HUES48 (cell line): ENCODE results near the gene MED8.
"Not testable (repeated sequence)": the region's sequence is repeated elsewhere in the genome, so short reads cannot be mapped to it uniquely, and the experiment has no call there.

Experiments
- H3K27ac ChIP-seq: one replicate; pipeline ENCODE4 v1.7.0; 2013; ENCODE audit warnings: low read depth, low read length, inconsistent platforms
- H3K27me3 ChIP-seq: 2 replicates; pipeline ENCODE4 v1.6.1; 2013; ENCODE audit warnings: mild to moderate bottlenecking, low read length; ENCODE audit not compliant: control insufficient read depth, insufficient read depth
- H3K36me3 ChIP-seq: 2 replicates; pipeline ENCODE4 v1.6.1; 2013; ENCODE audit warnings: low read length; ENCODE audit not compliant: control insufficient read depth, insufficient read depth
- H3K4me1 ChIP-seq: 2 replicates; pipeline ENCODE4 v1.6.1; 2013; ENCODE audit warnings: mild to moderate bottlenecking, low read length; ENCODE audit not compliant: control insufficient read depth, insufficient read depth
- H3K4me3 ChIP-seq: 2 replicates; pipeline ENCODE4 v1.5.1; 2013; ENCODE audit warnings: mild to moderate bottlenecking, low read depth, low read length
- H3K9ac ChIP-seq: 2 replicates; pipeline ENCODE4 v1.6.1; 2013; ENCODE audit warnings: mild to moderate bottlenecking, low read depth, low read length, moderate library complexity
- H3K9me3 ChIP-seq: 2 replicates; pipeline ENCODE4 v1.6.1; 2013; ENCODE audit warnings: low read length; ENCODE audit not compliant: control insufficient read depth, insufficient read depth

Gene MED8

DNA sequence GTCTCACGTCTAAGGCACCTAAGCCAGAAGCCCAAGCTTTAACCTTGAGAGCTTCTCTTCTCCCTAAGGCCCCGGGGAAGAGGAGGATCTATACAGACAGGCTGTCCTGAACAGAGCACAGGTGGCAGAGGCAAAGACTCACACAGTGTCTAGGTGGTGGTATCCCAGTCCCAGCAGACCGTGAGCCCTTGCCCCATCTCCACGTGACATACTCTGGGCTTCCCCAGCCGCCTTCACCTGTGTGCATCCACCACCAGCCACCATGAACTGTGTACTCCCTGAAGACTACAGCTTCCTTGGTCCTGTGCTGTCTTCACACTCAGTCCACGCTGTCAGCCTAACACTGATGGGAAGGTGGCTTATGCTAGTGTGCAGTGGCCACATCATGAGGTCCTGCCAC, 31.8 kb upstream of the MED8 start:
- H3K4me3 ChIP-seq = no peak overlapping the region
- H3K27me3 ChIP-seq = no peaks in the 10 kb centered on the region
- no peak overlapping the region for H3K27ac ChIP-seq
- no peak overlapping the region for H3K9ac ChIP-seq
- peaks cover 83% of the 10 kb centered on the region for H3K36me3 ChIP-seq
- peaks cover 12% of the 10 kb centered on the region; the same call in 1 of the 2 replicates for H3K4me1 ChIP-seq
- no peaks in the 10 kb centered on the region for H3K9me3 ChIP-seq

DNA sequence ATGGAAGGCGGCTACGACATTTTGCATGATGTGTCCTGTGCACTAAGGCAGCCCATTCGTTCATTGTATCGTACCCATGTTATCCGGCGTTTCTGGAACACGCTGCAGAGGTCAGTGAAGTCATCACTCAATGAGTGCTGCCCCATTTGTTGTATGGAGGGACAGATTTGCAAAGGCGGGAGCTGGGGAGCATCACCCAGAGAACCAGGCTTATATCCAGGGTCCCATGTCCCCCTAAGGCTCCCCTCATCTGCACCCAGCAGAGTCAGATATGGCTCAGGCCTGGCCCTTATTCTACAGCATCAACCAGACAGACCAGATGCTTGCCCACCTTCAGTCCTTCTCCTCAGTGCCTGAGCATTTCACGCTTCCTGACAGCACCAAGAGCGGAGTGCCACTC, 31.3 kb upstream of the MED8 start:
- H3K27ac ChIP-seq = no peak overlapping the region
- H3K4me3 ChIP-seq = no peak overlapping the region
- H3K36me3 ChIP-seq = peaks cover 83% of the 10 kb centered on the region
- no peaks in the 10 kb centered on the region for H3K27me3 ChIP-seq
- H3K9ac ChIP-seq = no peak overlapping the region
- no peaks in the 10 kb centered on the region for H3K9me3 ChIP-seq
- H3K4me1 ChIP-seq = peaks cover 12% of the 10 kb centered on the region; the same call in 1 of the 2 replicates

DNA sequence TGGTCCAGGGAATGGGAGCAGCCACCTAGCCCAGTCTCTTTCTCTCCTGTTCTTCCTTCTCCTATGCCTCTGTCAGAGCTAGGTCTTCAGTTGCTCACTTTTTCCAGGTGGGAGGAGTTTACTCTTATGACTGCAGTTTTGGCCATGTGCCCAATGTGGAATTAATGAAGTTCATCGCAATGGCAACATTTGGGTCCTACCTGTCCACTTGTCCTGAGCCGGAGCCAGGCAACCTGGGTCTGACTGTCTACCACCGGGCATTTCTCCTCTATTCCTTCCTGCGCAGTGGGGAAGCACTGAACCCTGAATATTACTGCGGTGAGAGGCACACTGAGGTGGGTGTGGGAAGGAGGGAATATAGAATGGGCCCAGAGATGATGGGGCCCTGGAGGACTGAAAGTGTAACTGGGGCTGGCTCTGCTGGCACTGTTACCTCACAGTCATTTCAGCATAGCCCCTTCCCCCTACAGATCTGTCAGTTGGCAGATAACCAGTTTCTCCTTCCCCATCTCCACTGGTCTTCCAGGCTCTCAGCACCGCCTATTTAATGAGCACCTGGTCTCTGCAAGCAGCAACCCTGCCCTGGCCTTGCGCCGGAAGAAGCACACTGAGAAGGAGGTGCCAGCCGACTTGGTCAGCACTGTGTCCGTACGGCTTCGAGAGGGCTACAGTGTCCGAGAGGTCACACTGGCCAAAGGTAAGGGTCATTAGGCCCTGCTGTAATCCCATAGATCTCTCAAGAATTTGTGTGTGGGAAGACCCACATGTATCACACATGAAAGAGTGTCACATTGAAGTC, 30.2 kb upstream of the MED8 start:
- Histone ChIP-seq H3K4me1 (peaks cover 12% of the 10 kb centered on the region; the same call in 1 of the 2 replicates), H3K36me3 (peaks cover 79% of the 10 kb centered on the region), H3K4me3 (no peak overlapping the region), H3K27me3 (no peaks in the 10 kb centered on the region), H3K27ac (no peak overlapping the region), H3K9ac (no peak overlapping the region), H3K9me3 (no peaks in the 10 kb centered on the region)

DNA sequence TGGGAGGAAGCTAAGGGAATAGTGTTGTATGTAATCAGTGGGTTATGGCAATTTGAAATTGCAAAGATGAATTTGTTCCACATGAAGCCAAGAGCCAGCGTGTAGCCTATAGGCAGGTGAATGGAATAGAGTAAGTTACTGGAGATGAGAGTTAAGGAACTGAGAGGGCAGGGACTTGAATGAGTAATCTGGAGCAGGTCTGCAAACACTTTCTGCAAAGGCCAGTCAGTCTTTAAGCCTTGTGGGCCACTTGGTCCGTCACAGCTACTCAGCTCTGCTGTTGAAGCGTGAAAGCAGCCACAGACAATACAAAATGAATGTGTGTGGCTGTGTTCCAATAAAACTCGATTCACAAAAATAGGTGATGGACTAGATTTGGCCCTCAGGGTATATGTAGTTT, 29.3 kb upstream of the MED8 start:
- H3K36me3 ChIP-seq = peaks cover 70% of the 10 kb centered on the region
- no peaks in the 10 kb centered on the region for H3K27me3 ChIP-seq
- H3K27ac ChIP-seq = no peak overlapping the region
- no peaks in the 10 kb centered on the region for H3K9me3 ChIP-seq
- peaks cover 12% of the 10 kb centered on the region; the same call in 1 of the 2 replicates for H3K4me1 ChIP-seq
- H3K9ac ChIP-seq = no peak overlapping the region
- no peak overlapping the region for H3K4me3 ChIP-seq

DNA sequence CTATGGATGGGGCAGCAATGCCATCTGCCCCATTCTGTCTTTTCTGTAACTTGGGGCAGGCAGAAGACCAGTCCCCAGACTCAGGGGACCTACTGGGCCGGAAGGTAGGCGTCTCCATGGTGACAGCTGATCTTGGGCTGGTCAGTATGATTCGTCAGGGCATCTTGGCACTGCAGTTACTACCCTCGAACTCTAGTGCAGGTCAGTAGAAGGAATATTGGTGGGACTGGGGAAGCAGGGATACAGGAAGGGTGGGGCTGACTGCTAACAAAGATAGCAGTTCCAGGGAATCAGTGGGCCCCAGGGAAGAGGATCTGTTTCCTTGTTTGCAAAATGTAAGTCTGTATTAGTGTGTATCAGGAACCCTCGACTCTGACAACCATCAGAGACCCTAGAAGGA, 26.3 kb upstream of the MED8 start:
- no peaks in the 10 kb centered on the region for H3K9me3 ChIP-seq
- H3K27ac ChIP-seq = no peak overlapping the region
- H3K4me3 ChIP-seq = no peak overlapping the region
- peaks cover 54% of the 10 kb centered on the region for H3K36me3 ChIP-seq
- H3K27me3 ChIP-seq = no peaks in the 10 kb centered on the region
- 0 out of 2 replicates have a peak, but pooled peaks cover 4% of the 10 kb centered on the region for H3K4me1 ChIP-seq
- H3K9ac ChIP-seq = no peak overlapping the region

DNA sequence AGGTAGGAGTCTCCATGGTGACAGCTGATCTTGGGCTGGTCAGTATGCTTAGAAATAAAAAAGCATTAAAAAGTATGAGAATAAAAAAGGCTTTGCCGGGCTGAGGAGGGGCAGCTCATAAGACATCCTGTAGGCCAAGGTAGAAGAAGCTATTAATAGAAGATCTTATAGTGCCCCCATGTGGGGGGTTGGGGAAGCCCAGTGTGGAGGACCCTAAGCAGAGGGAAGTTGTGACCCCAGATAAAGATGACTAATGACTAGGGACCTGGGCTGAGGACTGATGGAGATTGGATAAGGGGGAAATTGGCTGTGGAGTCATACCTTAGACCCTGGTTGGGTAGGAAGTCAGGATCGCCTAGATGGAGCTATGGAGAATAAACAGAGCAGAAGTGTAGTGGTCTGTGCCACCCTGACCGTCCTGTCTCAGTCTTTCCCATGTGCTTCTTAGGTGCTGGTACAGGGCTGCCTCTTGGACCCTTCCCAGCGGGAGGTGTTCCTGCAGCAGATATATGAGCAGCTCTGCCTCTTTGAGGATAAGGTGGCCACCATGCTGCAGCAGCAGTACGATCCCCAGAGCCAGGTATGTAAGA, 25.1 kb upstream of the MED8 start:
- H3K9me3 ChIP-seq = no peaks in the 10 kb centered on the region
- no peaks in the 10 kb centered on the region for H3K27me3 ChIP-seq
- 0 out of 2 replicates have a peak, but pooled peaks cover 4% of the 10 kb centered on the region for H3K4me1 ChIP-seq
- H3K9ac ChIP-seq = no peak overlapping the region
- H3K36me3 ChIP-seq = peaks cover 42% of the 10 kb centered on the region
- H3K4me3 ChIP-seq = no peak overlapping the region
- no peak overlapping the region for H3K27ac ChIP-seq

DNA sequence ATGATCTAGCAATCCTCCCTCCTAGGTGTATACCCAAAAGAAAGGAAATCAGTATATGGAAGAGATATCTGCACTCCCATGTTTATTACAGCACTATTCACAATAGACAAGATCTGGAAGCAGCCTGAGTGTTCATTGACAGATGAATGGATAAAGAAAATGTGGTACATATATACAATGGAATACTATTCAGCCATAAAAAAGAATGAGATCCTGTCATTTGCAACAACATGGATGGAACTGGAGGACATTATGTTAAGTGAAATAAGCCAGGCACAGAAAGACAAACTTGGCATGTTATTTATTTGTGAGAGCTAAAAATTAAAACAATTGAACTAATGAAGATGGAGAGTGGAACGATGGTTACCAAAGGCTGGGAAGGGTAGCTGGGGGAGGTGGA, 23.8 kb upstream of the MED8 start:
- not testable (repeated sequence) for H3K4me1 ChIP-seq, H3K9me3 ChIP-seq, H3K27ac ChIP-seq, H3K4me3 ChIP-seq, H3K9ac ChIP-seq, H3K27me3 ChIP-seq
- H3K36me3 ChIP-seq = peaks cover 30% of the 10 kb centered on the region

DNA sequence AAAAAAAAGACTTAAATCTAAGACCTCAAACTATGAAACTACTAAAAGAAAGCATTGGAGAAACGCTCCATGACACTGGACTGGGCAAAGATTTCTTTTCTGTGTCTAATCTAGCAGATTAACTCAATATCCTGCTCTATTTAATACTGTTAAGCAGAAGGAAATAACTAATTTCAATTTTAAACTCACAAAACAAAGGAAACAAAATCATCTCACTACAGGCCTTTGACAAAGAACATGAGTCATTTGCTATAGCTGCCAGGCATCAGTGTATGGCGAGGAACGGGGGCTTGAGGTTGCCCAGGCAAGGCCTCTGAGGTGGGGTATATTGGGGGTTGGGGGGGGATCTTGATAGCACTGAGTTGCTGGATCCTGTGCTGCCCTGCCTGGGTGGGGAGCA, 21.0 kb upstream of the MED8 start:
- no peak overlapping the region for H3K4me3 ChIP-seq
- H3K27me3 ChIP-seq = no peaks in the 10 kb centered on the region
- H3K36me3 ChIP-seq = peaks cover 15% of the 10 kb centered on the region
- H3K9ac ChIP-seq = no peak overlapping the region
- H3K9me3 ChIP-seq = no peaks in the 10 kb centered on the region
- H3K27ac ChIP-seq = no peak overlapping the region
- no peaks in the 10 kb centered on the region for H3K4me1 ChIP-seq

DNA sequence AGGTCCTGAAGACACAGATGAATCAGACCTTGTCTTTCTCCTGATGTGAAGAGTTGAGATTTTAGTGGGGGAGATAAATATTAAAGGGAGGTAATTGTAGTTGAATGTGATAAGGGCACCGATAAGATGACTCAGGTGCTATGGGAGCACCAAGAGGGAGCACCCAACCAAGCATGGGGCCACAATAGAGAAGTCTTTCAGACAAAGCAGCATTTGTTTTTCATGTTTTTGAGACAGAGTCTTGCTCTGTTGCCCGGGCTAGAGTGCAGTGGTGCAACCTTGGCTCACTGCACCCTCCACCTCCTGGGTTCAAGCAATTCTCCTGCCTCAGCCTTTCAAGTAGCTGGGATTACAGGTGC, 16.3 kb upstream of the MED8 start:
- Histone ChIP-seq H3K4me1 (no peaks in the 10 kb centered on the region), H3K27me3 (no peaks in the 10 kb centered on the region), H3K9ac (no peak overlapping the region), H3K36me3 (peaks cover 31% of the 10 kb centered on the region), H3K27ac (no peak overlapping the region), H3K4me3 (no peak overlapping the region), H3K9me3 (no peaks in the 10 kb centered on the region)

DNA sequence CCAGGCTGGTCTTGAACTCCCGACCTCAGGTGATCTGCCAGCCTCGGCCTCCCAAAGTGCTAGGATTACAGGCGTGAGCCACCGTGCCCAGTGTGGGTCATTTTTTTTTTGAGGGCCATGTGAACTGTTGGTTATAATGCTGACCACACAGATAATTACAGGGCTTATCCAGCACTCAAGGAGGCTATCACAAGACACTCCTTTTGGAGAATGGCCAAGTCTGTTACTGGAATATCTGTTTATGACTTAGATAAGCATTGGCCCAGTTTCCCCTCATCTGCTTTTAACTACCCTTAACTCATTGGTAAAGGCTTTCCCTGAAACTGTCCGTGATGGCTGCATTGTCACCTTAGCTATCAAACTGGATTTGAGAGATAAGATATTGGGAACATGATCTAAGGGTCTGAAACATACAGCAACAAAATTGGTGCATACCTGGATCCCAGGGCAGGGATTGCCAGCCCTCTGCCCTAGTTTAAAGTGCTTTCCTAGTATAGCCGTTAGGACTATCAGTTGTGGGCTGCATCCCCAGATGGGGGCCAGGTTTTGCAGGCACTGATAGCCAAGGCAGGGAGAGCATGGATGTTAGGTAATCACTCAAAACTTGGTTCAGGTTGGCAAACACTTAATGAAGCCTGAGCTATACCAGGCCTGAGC, 15.7 kb upstream of the MED8 start:
- H3K4me3 ChIP-seq = no peak overlapping the region
- no peaks in the 10 kb centered on the region for H3K27me3 ChIP-seq
- H3K4me1 ChIP-seq = no peaks in the 10 kb centered on the region
- no peak overlapping the region for H3K27ac ChIP-seq
- H3K9ac ChIP-seq = no peak overlapping the region
- peaks cover 31% of the 10 kb centered on the region for H3K36me3 ChIP-seq
- no peaks in the 10 kb centered on the region for H3K9me3 ChIP-seq

DNA sequence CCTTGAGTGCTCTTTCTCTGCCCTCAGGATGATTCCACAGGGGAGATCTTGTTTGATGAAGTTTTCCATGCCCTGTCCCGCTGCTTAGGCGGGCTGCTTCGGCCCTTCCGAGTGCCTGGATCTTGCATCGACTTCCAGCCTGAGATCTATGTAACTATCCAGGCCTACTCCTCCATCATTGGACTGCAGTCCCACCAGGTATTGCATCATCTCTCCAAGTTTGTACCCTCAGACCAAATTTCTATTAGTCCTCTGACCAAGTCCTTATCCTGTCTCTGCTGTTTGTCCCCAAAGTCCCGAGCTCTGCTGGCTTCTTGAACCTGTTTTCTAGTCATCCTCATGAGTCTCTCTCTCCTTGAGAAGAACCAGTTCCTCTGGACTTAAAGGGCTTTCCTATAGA, 14.8 kb upstream of the MED8 start:
- no peak overlapping the region for H3K4me3 ChIP-seq
- no peaks in the 10 kb centered on the region for H3K9me3 ChIP-seq
- H3K36me3 ChIP-seq = peaks cover 31% of the 10 kb centered on the region
- no peaks in the 10 kb centered on the region for H3K27me3 ChIP-seq
- no peak overlapping the region for H3K9ac ChIP-seq
- no peaks in the 10 kb centered on the region for H3K4me1 ChIP-seq
- no peak overlapping the region for H3K27ac ChIP-seq
